H9 (cell line): ENCODE data around the gene ACVR1. TPM values are rescaled to one million over a fixed set of nuclear protein-coding genes. Genes with fewer than 3 reads are reported as not detected.
"Not testable (repeated sequence)": the region's sequence is repeated elsewhere in the genome, so short reads cannot be mapped to it uniquely, and the experiment has no call there.

Experiments used
- DNase-seq: peaks from one replicate; pipeline ENCODE4 v3.0.0-alpha.2; 2017
- H2AFZ ChIP-seq: one replicate; pipeline ENCODE4 v1.6.1; 2013; ENCODE audit warnings: mild to moderate bottlenecking, low read length, control low read depth, moderate library complexity
- H2AK5ac ChIP-seq: 2 replicates; pipeline ENCODE4 v1.6.1; 2013; ENCODE audit warnings: low read length, control low read depth, mixed read lengths; ENCODE audit not compliant: insufficient read length
- H2BK120ac ChIP-seq: one replicate; pipeline ENCODE4 v1.6.1; 2013; ENCODE audit warnings: low read depth, mild to moderate bottlenecking, low read length, control low read depth, inconsistent platforms; ENCODE audit not compliant: poor library complexity, severe bottlenecking
- H2BK12ac ChIP-seq: 2 replicates; pipeline ENCODE4 v1.6.1; 2013; ENCODE audit warnings: low read length, control low read depth, mixed read lengths, low read depth; ENCODE audit not compliant: insufficient read length
- H2BK15ac ChIP-seq: 2 replicates; pipeline ENCODE4 v1.6.1; 2013; ENCODE audit warnings: low read depth, low read length, control low read depth
- H2BK20ac ChIP-seq: one replicate; pipeline ENCODE4 v1.6.1; 2013; ENCODE audit warnings: low read depth, mild to moderate bottlenecking, low read length, control low read depth, inconsistent platforms; ENCODE audit not compliant: poor library complexity, severe bottlenecking
- H2BK5ac ChIP-seq: 2 replicates; pipeline ENCODE4 v1.6.1; 2013; ENCODE audit warnings: low read length, control low read depth, mixed read lengths; ENCODE audit not compliant: insufficient read length
- H3K14ac ChIP-seq: 2 replicates; pipeline ENCODE4 v1.6.1; 2013; ENCODE audit warnings: low read length, control low read depth; ENCODE audit not compliant: insufficient read depth
- H3K18ac ChIP-seq: 2 replicates; pipeline ENCODE4 v1.6.1; 2013; ENCODE audit warnings: low read depth, mild to moderate bottlenecking, mixed read lengths, low read length, control low read depth; ENCODE audit not compliant: insufficient read length
- H3K23ac ChIP-seq: 2 replicates; pipeline ENCODE4 v1.6.1; 2013; ENCODE audit warnings: low read length, control low read depth, mixed read lengths, low read depth; ENCODE audit not compliant: insufficient read length
- H3K23me2 ChIP-seq: 2 replicates; pipeline ENCODE4 v1.6.1; 2013; ENCODE audit warnings: low read depth, mild to moderate bottlenecking, mixed read lengths, low read length, control low read depth; ENCODE audit not compliant: insufficient read length, poor library complexity, severe bottlenecking
- H3K27ac ChIP-seq: 2 replicates; pipeline ENCODE4 v1.5.1; 2013; ENCODE audit warnings: low read length, control low read depth, mixed read lengths, low read depth; ENCODE audit not compliant: insufficient read length
- H3K27me3 ChIP-seq: 2 replicates; pipeline ENCODE4 v1.6.1; 2013; ENCODE audit warnings: low read length, control low read depth, inconsistent platforms; ENCODE audit not compliant: insufficient read depth
- H3K4ac ChIP-seq: 2 replicates; pipeline ENCODE4 v1.6.1; 2013; ENCODE audit warnings: low read depth, mild to moderate bottlenecking, control low read depth, inconsistent platforms, low read length, moderate library complexity
- H3K4me1 ChIP-seq: 2 replicates; pipeline ENCODE4 v1.6.1; 2013; ENCODE audit warnings: low read length, control low read depth, inconsistent platforms; ENCODE audit not compliant: insufficient read depth
- H3K4me2 ChIP-seq: 2 replicates; pipeline ENCODE4 v1.6.1; 2013; ENCODE audit warnings: low read length, control low read depth, mixed read lengths; ENCODE audit not compliant: insufficient read length, insufficient read depth
- H3K56ac ChIP-seq: 2 replicates; pipeline ENCODE4 v1.6.1; 2013; ENCODE audit warnings: low read depth, mild to moderate bottlenecking, mixed read lengths, low read length, control low read depth; ENCODE audit not compliant: insufficient read length
- H3K79me1 ChIP-seq: 2 replicates; pipeline ENCODE4 v1.6.1; 2013; ENCODE audit warnings: low read depth, mild to moderate bottlenecking, moderate library complexity, low read length, control low read depth, inconsistent platforms; ENCODE audit not compliant: insufficient read depth, poor library complexity, severe bottlenecking
- H3K79me2 ChIP-seq: 2 replicates; pipeline ENCODE4 v1.6.1; 2013; ENCODE audit warnings: low read length, control low read depth, inconsistent platforms; ENCODE audit not compliant: insufficient read depth
- H3K9ac ChIP-seq: 2 replicates; pipeline ENCODE4 v1.6.1; 2013; ENCODE audit warnings: low read length, control low read depth, mixed read lengths; ENCODE audit not compliant: insufficient read length; ENCODE audit errors: extremely low read depth
- H3K9me3 ChIP-seq: one replicate; pipeline ENCODE4 v1.6.1; 2013; ENCODE audit warnings: low read depth, low read length, inconsistent platforms; ENCODE audit not compliant: control insufficient read depth
- H3T11ph ChIP-seq: one replicate; pipeline ENCODE4 v1.6.1; 2013; ENCODE audit warnings: mild to moderate bottlenecking, low read length, control low read depth, inconsistent platforms
- H4K20me1 ChIP-seq: one replicate; pipeline ENCODE4 v1.6.1; 2013; ENCODE audit not compliant: control insufficient read depth, insufficient read length, insufficient read depth
- H4K5ac ChIP-seq: 2 replicates; pipeline ENCODE4 v1.6.1; 2013; ENCODE audit warnings: low read depth, mild to moderate bottlenecking, mixed read lengths, low read length, control low read depth; ENCODE audit not compliant: insufficient read length
- H4K8ac ChIP-seq: replicated peaks from 2 replicates; pipeline ENCODE4 v1.6.1; 2013; ENCODE audit warnings: low read length, control low read depth, mixed read lengths, low read depth; ENCODE audit not compliant: insufficient read length
- H4K91ac ChIP-seq: 2 replicates; pipeline ENCODE4 v1.6.1; 2013; ENCODE audit warnings: low read depth, mild to moderate bottlenecking, moderate library complexity, mixed read lengths, low read length, control low read depth; ENCODE audit not compliant: insufficient read length
- H3K27ac Mint-ChIP-seq, 3 experiments: 2 replicates in 2 of 3; 3 replicates in 1 of 3; pipeline ENCODE4 v1.8.0; 2020 to 2021; ENCODE audit warnings: mixed read lengths in 3 of 3, mild to moderate bottlenecking in 1 of 3, moderate library complexity in 1 of 3
- H3K27me3 Mint-ChIP-seq: 2 replicates; pipeline ENCODE4 v1.8.0; 2021; ENCODE audit warnings: low read depth, mild to moderate bottlenecking, moderate library complexity, mixed read lengths
- H3K36me3 Mint-ChIP-seq, 3 experiments: 2 replicates in 2 of 3; 3 replicates in 1 of 3; pipeline ENCODE4 v1.8.0; 2020 to 2021; ENCODE audit warnings: low read depth in 3 of 3, mixed read lengths in 3 of 3; ENCODE audit not compliant: insufficient read depth in 1 of 3
- H3K4me1 Mint-ChIP-seq, 2 experiments: 2 replicates each; pipeline ENCODE4 v1.8.0; 2020; ENCODE audit warnings: mixed read lengths in 2 of 2
- H3K4me3 Mint-ChIP-seq, 2 experiments: 2 replicates in 1 of 2; 3 replicates in 1 of 2; pipeline ENCODE4 v1.8.0; 2020 to 2021; ENCODE audit warnings: mild to moderate bottlenecking in 2 of 2, mixed read lengths in 2 of 2, moderate library complexity in 1 of 2
- H3K9me3 Mint-ChIP-seq, 2 experiments: 2 replicates in 1 of 2; 3 replicates in 1 of 2; pipeline ENCODE4 v1.8.0; 2020; ENCODE audit warnings: mild to moderate bottlenecking in 2 of 2, mixed read lengths in 2 of 2, moderate library complexity in 1 of 2
- WGBS: extraction: QIAGEN DNeasy Blood & Tissue Kit; methylation state at CpG from one replicate; pipeline ENCODE4 v1.1.7; 2013; ENCODE audit warnings: missing lambda C conversion rate, low lambda C conversion rate, mixed read lengths; ENCODE audit not compliant: insufficient read length; ENCODE audit errors: extremely low coverage; 5-methylcytosine and 5-hydroxymethylcytosine counted together
- total RNA-seq: library from RNA; stranded (reverse); gene quantifications from 2 replicates; pipeline ENCODE4 v1.2.1, GENCODE V29; 2021
- TF ChIP-seq, protein P1 (sequence below): fragments of 200-600 bp; sonication (generic); conservative IDR thresholded peaks from 3 replicates; pipeline ENCODE4 v1.8.0; 2021; ENCODE audit warnings: antibody characterized with exemption, mild to moderate bottlenecking

Gene ACVR1
- total RNA-seq, 1 experiment from 2014 or later: 21.2 TPM

DNA sequence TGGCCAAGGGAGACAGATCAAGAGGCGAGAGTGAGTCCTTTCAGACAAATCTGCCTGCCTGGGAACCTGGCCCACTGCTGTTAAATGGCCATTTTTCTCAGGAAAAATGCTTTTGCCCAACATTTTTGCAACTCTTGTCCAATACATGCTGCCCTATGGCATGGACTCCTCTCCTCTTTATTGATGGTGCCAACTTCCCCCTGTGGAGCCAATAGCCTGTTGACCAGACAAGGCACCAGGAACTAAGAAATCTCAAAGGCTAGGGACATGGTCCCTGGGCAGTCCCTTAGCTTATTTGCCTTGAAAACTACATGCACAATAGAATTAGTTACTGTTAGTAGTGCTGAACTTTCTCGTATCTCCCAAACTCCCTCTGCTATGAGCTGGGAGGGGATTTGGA is 155.6 kb downstream of the ACVR1 start:
- Histone ChIP-seq H3K4ac (no peak overlapping the region), H4K5ac (no peak overlapping the region), H3K9ac (no peak overlapping the region), H4K20me1 (no peaks in the 10 kb centered on the region), H3K23me2 (no peaks in the 10 kb centered on the region), H2BK5ac (no peak overlapping the region), H4K91ac (no peak overlapping the region), H3K4me2 (no peak overlapping the region), H2BK20ac (no peak overlapping the region), H3K4me1 (no peaks in the 10 kb centered on the region), H3T11ph (no peak overlapping the region), H3K14ac (no peak overlapping the region), H4K8ac (no peak overlapping the region), H3K79me1 (no peaks in the 10 kb centered on the region), H2AK5ac (no peak overlapping the region), H3K27me3 (no peaks in the 10 kb centered on the region), H2BK120ac (no peak overlapping the region), H3K9me3 (no peaks in the 10 kb centered on the region), H3K18ac (no peak overlapping the region), H3K56ac (no peak overlapping the region), H2AFZ (no peak overlapping the region), H3K79me2 (no peaks in the 10 kb centered on the region), H2BK15ac (no peak overlapping the region), H3K27ac (no peak overlapping the region), H2BK12ac (no peak overlapping the region), H3K23ac (no peak overlapping the region)
- no peak overlapping the region for H3K4me3 Mint-ChIP-seq
- peaks cover 30 to 36% (median 32%) of the 10 kb centered on the region in 3 experiments for H3K36me3 Mint-ChIP-seq
- peaks cover 19 to 27% of the 10 kb centered on the region in 2 experiments for H3K9me3 Mint-ChIP-seq
- H3K27ac Mint-ChIP-seq: no peak overlapping the region
- WGBS: no CpG with 5 or more reads among the region's 2 CpGs
- no peaks in the 10 kb centered on the region for H3K27me3 Mint-ChIP-seq
- TF ChIP-seq, protein P1, sequence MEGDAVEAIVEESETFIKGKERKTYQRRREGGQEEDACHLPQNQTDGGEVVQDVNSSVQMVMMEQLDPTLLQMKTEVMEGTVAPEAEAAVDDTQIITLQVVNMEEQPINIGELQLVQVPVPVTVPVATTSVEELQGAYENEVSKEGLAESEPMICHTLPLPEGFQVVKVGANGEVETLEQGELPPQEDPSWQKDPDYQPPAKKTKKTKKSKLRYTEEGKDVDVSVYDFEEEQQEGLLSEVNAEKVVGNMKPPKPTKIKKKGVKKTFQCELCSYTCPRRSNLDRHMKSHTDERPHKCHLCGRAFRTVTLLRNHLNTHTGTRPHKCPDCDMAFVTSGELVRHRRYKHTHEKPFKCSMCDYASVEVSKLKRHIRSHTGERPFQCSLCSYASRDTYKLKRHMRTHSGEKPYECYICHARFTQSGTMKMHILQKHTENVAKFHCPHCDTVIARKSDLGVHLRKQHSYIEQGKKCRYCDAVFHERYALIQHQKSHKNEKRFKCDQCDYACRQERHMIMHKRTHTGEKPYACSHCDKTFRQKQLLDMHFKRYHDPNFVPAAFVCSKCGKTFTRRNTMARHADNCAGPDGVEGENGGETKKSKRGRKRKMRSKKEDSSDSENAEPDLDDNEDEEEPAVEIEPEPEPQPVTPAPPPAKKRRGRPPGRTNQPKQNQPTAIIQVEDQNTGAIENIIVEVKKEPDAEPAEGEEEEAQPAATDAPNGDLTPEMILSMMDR: no peak
- no peak for DNase-seq
- no peaks in the 10 kb centered on the region for H3K4me1 Mint-ChIP-seq

GRCh38 chr2:157704653-157705052 is 171.5 kb downstream of the ACVR1 start:
- not testable (repeated sequence) for H3K14ac ChIP-seq, H2BK12ac ChIP-seq, H2AK5ac ChIP-seq, H4K5ac ChIP-seq, H3K4ac ChIP-seq, H3K79me1 ChIP-seq, H4K20me1 ChIP-seq, H2BK20ac ChIP-seq, H3K27me3 Mint-ChIP-seq, H3K23me2 ChIP-seq, H3K4me1 ChIP-seq, H2BK15ac ChIP-seq, H2BK120ac ChIP-seq, H3K18ac ChIP-seq, H2AFZ ChIP-seq, H3K27ac ChIP-seq, H3T11ph ChIP-seq, H4K91ac ChIP-seq, H3K9ac ChIP-seq, H3K9me3 ChIP-seq, H3K56ac ChIP-seq, H3K4me3 Mint-ChIP-seq, H4K8ac ChIP-seq, H3K27ac Mint-ChIP-seq, DNase-seq, H3K23ac ChIP-seq, H2BK5ac ChIP-seq, H3K27me3 ChIP-seq, H3K4me1 Mint-ChIP-seq, H3K79me2 ChIP-seq, H3K4me2 ChIP-seq
- no CpG with 5 or more reads among the region's 5 CpGs for WGBS
- Mint-ChIP-seq H3K9me3 (peaks cover 18 to 21% of the 10 kb centered on the region in 2 experiments; a peak in 4 of 5 replicates), H3K36me3 (peaks cover 0 to 22% (median 0%) of the 10 kb centered on the region in 3 experiments; a peak in 2 of 7 replicates)
